ENCODE results near the gene NDUFB2. TPM values are rescaled to one million over a fixed set of nuclear protein-coding genes. Genes with fewer than 3 reads are reported as not detected.
"Not testable (repeated sequence)": the region's sequence is repeated elsewhere in the genome, so short reads cannot be mapped to it uniquely, and the experiment has no call there.

Gene NDUFB2
- total RNA-seq, 2 experiments from 2014 or later, result 73.7 to 84.4 TPM

GRCh38 chr7:140676306-140676705 is 20.2 kb upstream of the NDUFB2 start:
- no peak overlapping the region for H3K27ac ChIP-seq (ENCODE audit: low read depth in 1 of 2, low read length in 2 of 2)
- CTCF ChIA-PET, result no interaction called here
- H3K36me3 Mint-ChIP-seq (ENCODE audit: low read depth), result peaks cover 57% of the 10 kb centered on the region

GRCh38 chr7:140676956-140677355 is 19.6 kb upstream of the NDUFB2 start:
- intact Hi-C loops (cut with DNase I, micrococcal nuclease); H3K27ac ChIP-seq (ENCODE audit: low read depth in 1 of 2, low read length in 2 of 2); H3K27me3 Mint-ChIP-seq; H3K27me3 ChIP-seq (ENCODE audit: control insufficient read depth in 1 of 2, insufficient read depth in 2 of 2, low read length in 2 of 2); ATAC-seq (ENCODE audit: poor library complexity); DNase-seq; POLR2A ChIA-PET; H3K27ac Mint-ChIP-seq; H3K9me3 ChIP-seq (ENCODE audit: control insufficient read depth in 1 of 2, insufficient read depth in 1 of 2, low read length in 2 of 2); CTCF ChIA-PET; H3K4me3 ChIP-seq (ENCODE audit: low read length); H3K4me3 Mint-ChIP-seq; H3K9me3 Mint-ChIP-seq: not testable (repeated sequence)
- peaks cover 31% of the 10 kb centered on the region for H3K36me3 ChIP-seq (ENCODE audit: insufficient read depth, low read length)
- H3K4me1 Mint-ChIP-seq (ENCODE audit: low read depth), result peaks cover 31% of the 10 kb centered on the region
- H3K36me3 Mint-ChIP-seq (ENCODE audit: low read depth), result peaks cover 59% of the 10 kb centered on the region
- H3K4me1 ChIP-seq (ENCODE audit: insufficient read depth, low read length), result peaks cover 29% of the 10 kb centered on the region

More at GRCh38 chr7:140676306-140676705, 20.2 kb upstream of the NDUFB2 start:
- intact Hi-C loops (cut with DNase I, micrococcal nuclease), result no loop called here
- H3K9me3 ChIP-seq (ENCODE audit: control insufficient read depth in 1 of 2, insufficient read depth in 1 of 2, low read length in 2 of 2), result no peaks in the 10 kb centered on the region
- TF ChIP-seq CTCF (IDR thresholded peaks at IDR 0.05), result no peak
- Mint-ChIP-seq H3K27me3 (no peaks in the 10 kb centered on the region), H3K4me3 (no peak overlapping the region), H3K4me1 (ENCODE audit: low read depth) (peaks cover 32% of the 10 kb centered on the region), H3K27ac (no peak overlapping the region), H3K9me3 (no peaks in the 10 kb centered on the region)
- POLR2A ChIA-PET, result no interaction called here
- DNase-seq, result peak in 2 of 14 experiments; percentile 52 to 59
- no peak for ATAC-seq (ENCODE audit: poor library complexity)
- peaks cover 29% of the 10 kb centered on the region for H3K4me1 ChIP-seq (ENCODE audit: insufficient read depth, low read length)
- no peaks in the 10 kb centered on the region for H3K27me3 ChIP-seq (ENCODE audit: control insufficient read depth in 1 of 2, insufficient read depth in 2 of 2, low read length in 2 of 2)
- no peak overlapping the region for H3K4me3 ChIP-seq (ENCODE audit: low read length)
- peaks cover 29% of the 10 kb centered on the region for H3K36me3 ChIP-seq (ENCODE audit: insufficient read depth, low read length)

- H3K4me1 ChIP-seq (ENCODE audit: insufficient read depth, low read length), result peaks cover 25% of the 10 kb centered on the region
- H3K9me3 Mint-ChIP-seq, result no peaks in the 10 kb centered on the region
- H3K27me3 Mint-ChIP-seq, result no peaks in the 10 kb centered on the region
- no peak overlapping the region for H3K4me3 ChIP-seq (ENCODE audit: low read length)
- no peaks in the 10 kb centered on the region for H3K27me3 ChIP-seq (ENCODE audit: control insufficient read depth in 1 of 2, insufficient read depth in 2 of 2, low read length in 2 of 2)
- H3K27ac Mint-ChIP-seq, result no peak overlapping the region
- peaks cover 25% of the 10 kb centered on the region for H3K4me1 Mint-ChIP-seq (ENCODE audit: low read depth)
- no peaks in the 10 kb centered on the region for H3K9me3 ChIP-seq (ENCODE audit: control insufficient read depth in 1 of 2, insufficient read depth in 1 of 2, low read length in 2 of 2)
- H3K36me3 Mint-ChIP-seq (ENCODE audit: low read depth), result peaks cover 65% of the 10 kb centered on the region
- DNase-seq (no peak), ATAC-seq (ENCODE audit: poor library complexity) (no peak)
- H3K36me3 ChIP-seq (ENCODE audit: insufficient read depth, low read length), result peaks cover 34% of the 10 kb centered on the region
- H3K27ac ChIP-seq (ENCODE audit: low read depth in 1 of 2, low read length in 2 of 2), result no peak overlapping the region
- no peak overlapping the region for H3K4me3 Mint-ChIP-seq
- intact Hi-C loops (cut with DNase I, micrococcal nuclease), result no loop called here
- CTCF ChIA-PET, result no interaction called here
- no peak for TF ChIP-seq CTCF (IDR thresholded peaks at IDR 0.05)
- POLR2A ChIA-PET, result no interaction called here
Measured at GRCh38 chr7:140677496-140677895, 19.0 kb upstream of the NDUFB2 start.

- H3K4me1 ChIP-seq (ENCODE audit: insufficient read depth, low read length), result peaks cover 25% of the 10 kb centered on the region
- CTCF ChIA-PET, result no interaction called here
- H3K4me1 Mint-ChIP-seq (ENCODE audit: low read depth), result peaks cover 25% of the 10 kb centered on the region
- POLR2A ChIA-PET, result no interaction called here
- ATAC-seq (ENCODE audit: poor library complexity) (no peak), DNase-seq (no peak)
- peaks cover 36% of the 10 kb centered on the region for H3K36me3 ChIP-seq (ENCODE audit: insufficient read depth, low read length)
- H3K27ac ChIP-seq (ENCODE audit: low read depth in 1 of 2, low read length in 2 of 2), result no peak overlapping the region
- H3K27me3 Mint-ChIP-seq, result no peaks in the 10 kb centered on the region
- H3K27ac Mint-ChIP-seq, result no peak overlapping the region
- no peaks in the 10 kb centered on the region for H3K27me3 ChIP-seq (ENCODE audit: control insufficient read depth in 1 of 2, insufficient read depth in 2 of 2, low read length in 2 of 2)
- H3K4me3 ChIP-seq (ENCODE audit: low read length), result no peak overlapping the region
- H3K9me3 Mint-ChIP-seq, result no peaks in the 10 kb centered on the region
- intact Hi-C loops (cut with DNase I, micrococcal nuclease), result no loop called here
- no peak for TF ChIP-seq CTCF (IDR thresholded peaks at IDR 0.05)
- H3K4me3 Mint-ChIP-seq, result no peak overlapping the region
- H3K9me3 ChIP-seq (ENCODE audit: control insufficient read depth in 1 of 2, insufficient read depth in 1 of 2, low read length in 2 of 2), result no peaks in the 10 kb centered on the region
- H3K36me3 Mint-ChIP-seq (ENCODE audit: low read depth), result peaks cover 68% of the 10 kb centered on the region
Measured at GRCh38 chr7:140678081-140678815, 18.3 kb upstream of the NDUFB2 start.
